ENCODE data around the gene GPR4.

DNA sequence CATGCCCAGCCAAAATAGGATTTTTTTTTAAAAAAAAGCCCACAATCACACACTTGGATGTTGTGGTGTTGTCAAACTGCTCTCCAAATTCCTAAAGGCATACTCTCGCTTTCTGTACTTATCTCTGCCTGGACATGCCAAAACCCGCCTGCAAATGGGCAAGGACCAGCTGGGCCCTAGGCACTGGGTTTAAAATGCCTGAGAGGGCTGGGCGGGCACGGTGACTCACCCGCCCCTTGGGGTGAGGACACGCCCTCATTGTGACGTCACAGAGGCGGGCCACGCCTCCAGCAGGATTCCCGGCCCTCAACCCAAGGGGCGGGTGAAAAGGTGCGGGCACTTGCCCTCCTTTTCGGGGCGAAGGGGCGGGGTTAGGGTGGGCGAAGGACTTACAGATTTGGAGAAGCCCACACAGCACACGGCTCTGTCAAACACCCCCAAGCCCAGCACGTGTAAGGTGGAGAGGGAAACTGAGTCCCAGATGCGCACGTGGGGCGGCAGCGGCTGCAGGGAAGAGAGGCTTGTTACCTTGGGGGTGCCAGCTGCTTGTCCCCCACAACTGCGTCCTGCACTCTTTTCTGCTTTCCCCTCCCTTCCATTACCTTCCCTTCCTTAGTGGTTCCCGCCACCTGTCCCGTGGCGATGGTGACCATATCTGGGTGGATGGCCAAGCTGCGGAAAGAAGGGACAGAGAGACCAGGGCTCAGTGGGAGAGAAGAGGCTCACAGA, 30.6 kb upstream of the GPR4 start:
- TF ChIP-seq EZH2phosphoT487 (IDR thresholded peaks at IDR 0.05; ENCODE audit: borderline replicate concordance, low read length) (no peak), EZH2 (IDR thresholded peaks at IDR 0.05; ENCODE audit: low read length, unreplicated experiment) (no peak)
- TF ChIP-seq, protein P1, sequence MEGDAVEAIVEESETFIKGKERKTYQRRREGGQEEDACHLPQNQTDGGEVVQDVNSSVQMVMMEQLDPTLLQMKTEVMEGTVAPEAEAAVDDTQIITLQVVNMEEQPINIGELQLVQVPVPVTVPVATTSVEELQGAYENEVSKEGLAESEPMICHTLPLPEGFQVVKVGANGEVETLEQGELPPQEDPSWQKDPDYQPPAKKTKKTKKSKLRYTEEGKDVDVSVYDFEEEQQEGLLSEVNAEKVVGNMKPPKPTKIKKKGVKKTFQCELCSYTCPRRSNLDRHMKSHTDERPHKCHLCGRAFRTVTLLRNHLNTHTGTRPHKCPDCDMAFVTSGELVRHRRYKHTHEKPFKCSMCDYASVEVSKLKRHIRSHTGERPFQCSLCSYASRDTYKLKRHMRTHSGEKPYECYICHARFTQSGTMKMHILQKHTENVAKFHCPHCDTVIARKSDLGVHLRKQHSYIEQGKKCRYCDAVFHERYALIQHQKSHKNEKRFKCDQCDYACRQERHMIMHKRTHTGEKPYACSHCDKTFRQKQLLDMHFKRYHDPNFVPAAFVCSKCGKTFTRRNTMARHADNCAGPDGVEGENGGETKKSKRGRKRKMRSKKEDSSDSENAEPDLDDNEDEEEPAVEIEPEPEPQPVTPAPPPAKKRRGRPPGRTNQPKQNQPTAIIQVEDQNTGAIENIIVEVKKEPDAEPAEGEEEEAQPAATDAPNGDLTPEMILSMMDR (conservative IDR thresholded peaks at IDR 0.05; ENCODE audit: low read depth, low read length): no peak
